Regular cardiac myocyte (primary cell): ENCODE data around the gene CRY2. TPM values are rescaled to one million over a fixed set of nuclear protein-coding genes. Genes with fewer than 3 reads are reported as not detected.

Experiments
- total RNA-seq: library from RNA; depleted of rRNA; stranded (reverse); fragments of >200 nt; gene quantifications from 2 replicates; pipeline ENCODE4 v1.2.3, GENCODE V29; 2014

CRY2 gene
- total RNA-seq, result 10.2 and 13.8 TPM in 2 replicates

DNA sequence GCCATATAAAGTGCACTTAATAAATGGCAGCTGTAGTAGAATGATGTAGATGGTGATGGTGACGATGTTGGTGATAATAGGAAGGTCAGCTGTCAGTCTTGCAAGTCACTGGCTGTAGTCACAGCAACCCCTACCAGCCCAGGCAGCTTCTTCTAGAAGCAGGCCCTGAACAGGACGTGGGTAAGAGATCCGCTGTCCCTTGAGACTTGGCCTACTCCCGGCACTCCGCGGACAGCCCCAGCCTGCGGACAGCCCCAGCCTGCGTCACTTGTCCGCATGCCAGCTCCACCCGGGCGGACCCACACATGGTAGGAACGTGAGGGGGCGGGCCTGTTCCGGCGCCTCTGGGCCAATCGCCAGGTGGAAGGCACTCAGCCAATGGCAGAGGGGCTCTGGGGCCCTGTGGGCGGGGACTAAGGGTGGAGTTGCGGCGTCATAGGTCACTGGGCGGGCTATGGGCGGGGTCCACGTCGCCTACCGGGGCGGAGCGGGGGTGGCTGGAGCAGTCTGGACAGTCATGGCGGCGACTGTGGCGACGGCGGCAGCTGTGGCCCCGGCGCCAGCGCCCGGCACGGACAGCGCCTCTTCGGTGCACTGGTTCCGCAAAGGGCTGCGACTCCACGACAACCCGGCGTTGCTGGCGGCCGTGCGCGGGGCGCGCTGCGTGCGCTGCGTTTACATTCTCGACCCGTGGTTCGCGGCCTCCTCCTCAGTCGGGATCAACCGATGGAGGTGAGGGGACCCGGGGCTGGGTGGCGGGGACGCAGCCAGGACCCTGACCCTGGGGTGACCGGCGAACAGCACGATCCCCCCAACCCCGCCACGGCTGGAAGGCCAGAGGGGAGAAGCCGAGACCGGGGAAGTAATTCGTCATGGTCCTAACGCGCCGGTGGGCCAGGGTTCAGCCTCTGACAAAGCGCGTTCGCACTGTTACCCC lies at the start of gene CRY2:
Gene CRY2 (plus strand): TSS at position 502 of the 937 bp plus-strand sequence. CDS start 16 bp downstream, at position 518.

GRCh38 chr11:45804761-45805304 lies 42.4 kb upstream of the CRY2 start, which contains the start of gene SLC35C1:
Gene SLC35C1 (plus strand): TSS chr11:45805149. CDS start chr11:45805802, 653 bp downstream.

DNA sequence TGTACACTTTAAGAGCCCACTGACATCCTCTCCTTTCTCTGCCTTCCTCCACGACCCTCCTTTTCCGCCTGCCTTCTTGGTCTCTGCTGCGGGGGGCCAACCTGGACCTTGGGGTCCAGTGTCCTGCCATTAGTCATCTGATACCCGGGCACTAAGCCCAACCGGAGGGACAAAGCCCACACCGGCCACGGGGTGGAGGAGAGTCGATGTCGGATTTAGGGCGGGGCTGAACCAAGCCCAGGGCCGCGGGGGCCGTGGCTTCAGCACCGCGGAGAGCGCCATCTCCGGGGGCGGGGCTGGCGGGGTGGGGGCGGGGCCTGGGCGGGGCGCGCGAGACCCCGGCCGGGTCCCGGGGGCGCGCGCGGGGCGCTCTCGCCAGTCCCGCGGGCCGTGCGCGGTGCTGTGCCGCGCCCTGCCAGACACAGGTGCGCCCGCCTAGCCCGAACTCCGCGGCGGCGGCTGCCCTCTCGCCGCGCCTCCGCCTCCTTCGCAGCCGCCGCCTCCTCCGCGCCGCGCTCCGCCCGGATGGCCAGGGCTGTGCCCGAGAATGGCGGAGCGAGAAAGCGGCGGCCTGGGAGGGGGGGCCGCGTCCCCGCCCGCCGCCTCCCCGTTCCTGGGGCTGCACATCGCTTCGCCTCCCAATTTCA lies 38.1 kb downstream of the CRY2 start, which contains the start of gene MAPK8IP1:
Gene MAPK8IP1 (plus strand): TSS at position 378 of the 647 bp plus-strand sequence. CDS start 170 bp downstream, at position 548.

DNA sequence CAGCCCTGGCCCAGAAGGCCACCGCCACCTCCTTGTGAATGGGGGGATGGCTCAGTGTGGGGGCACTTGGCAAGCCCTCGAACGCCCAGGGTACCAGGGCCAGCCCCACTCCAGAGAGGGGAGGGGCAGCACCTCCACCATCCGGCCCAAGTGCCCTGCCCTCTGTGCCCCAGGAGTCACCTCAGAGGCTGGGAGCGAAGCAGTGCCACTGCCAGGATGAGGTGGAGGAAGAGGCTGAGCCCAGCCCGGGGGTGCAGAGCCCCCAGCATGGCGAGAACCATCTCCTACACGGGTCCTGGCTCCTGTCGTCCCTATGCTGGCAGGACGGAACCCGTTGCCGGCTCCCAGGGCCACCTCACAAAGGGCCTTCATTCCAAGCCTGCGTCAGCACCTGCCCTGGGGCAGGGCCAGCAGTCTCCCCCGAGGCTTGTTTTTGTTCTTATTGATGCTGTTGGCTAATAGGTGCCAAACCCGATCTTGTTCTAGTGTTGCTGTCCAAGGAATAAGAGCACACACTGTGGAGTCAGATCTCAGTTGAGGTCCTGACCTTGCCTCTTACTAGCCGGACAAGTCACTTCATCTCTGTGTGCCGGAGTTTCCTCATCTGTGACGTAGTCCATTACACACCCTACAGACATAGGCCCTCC lies 59.8 kb downstream of the CRY2 start, which contains the start of gene FREY1:
Gene FREY1 (minus strand): TSS at position 307 of the 647 bp plus-strand sequence. CDS start 26 bp downstream, at position 281.

GRCh38 chr11:45917623-45918330 lies 70.5 kb downstream of the CRY2 start, which contains the start of gene PEX16:
Gene PEX16 (minus strand): TSS chr11:45917877. CDS start chr11:45917811, 66 bp downstream.

GRCh38 chr11:45922425-45923082 lies 75.3 kb downstream of the CRY2 start, which contains the start of gene LARGE2:
Gene LARGE2 (plus strand): TSS chr11:45922656. CDS start chr11:45922883, 227 bp downstream.

Other genes with a start within 250 kb of the CRY2 start
- under 0.01 and 0.19 TPM in 2 replicates for gene CHST1, start 181.9 kb upstream of the CRY2 start, total RNA-seq
- 7.0 and 8.8 TPM in 2 replicates for gene SLC35C1, start 42.3 kb upstream of the CRY2 start, total RNA-seq
- 4.2 TPM in 2 replicates for gene MAPK8IP1, start 38.2 kb downstream of the CRY2 start, total RNA-seq
- 0.85 and 0.96 TPM in 2 replicates for gene FREY1, start 59.8 kb downstream of the CRY2 start, total RNA-seq
- gene PEX16, start 70.4 kb downstream of the CRY2 start, total RNA-seq, result 20.3 and 21.4 TPM in 2 replicates
- gene LARGE2, start 75.2 kb downstream of the CRY2 start, total RNA-seq, result not detected in 2 replicates